CD4-positive, alpha-beta T cell treated with Interleukin-10 for 1 hour (primary cell): ENCODE measurements around the gene ZMYND11.
"Not testable (repeated sequence)": the region's sequence is repeated elsewhere in the genome, so short reads cannot be mapped to it uniquely, and the experiment has no call there.

Experiments
- DNase-seq: peaks from one replicate; pipeline ENCODE4 v3.0.0-alpha.2; 2020

Gene ZMYND11

GRCh38 chr10:251982-252582 lies 116.8 kb downstream of the ZMYND11 start:
- no peak for DNase-seq

- DNase-seq = no peak
These were observed 125.7 kb downstream of the ZMYND11 start for GRCh38 chr10:260819-261429.

- DNase-seq = not testable (repeated sequence)
These were observed 129.2 kb downstream of the ZMYND11 start for GRCh38 chr10:264160-265073.

GRCh38 chr10:265074-265440 lies 129.8 kb downstream of the ZMYND11 start:
- DNase-seq = not testable (repeated sequence)

- not testable (repeated sequence) for DNase-seq
These were observed 130.7 kb downstream of the ZMYND11 start for GRCh38 chr10:265816-266588.

GRCh38 chr10:266974-267425 lies 131.7 kb downstream of the ZMYND11 start:
- DNase-seq = no peak

GRCh38 chr10:267705-268104 lies 132.4 kb downstream of the ZMYND11 start:
- no peak for DNase-seq

- no peak for DNase-seq
These were observed 134.3 kb downstream of the ZMYND11 start for GRCh38 chr10:269440-270074.

GRCh38 chr10:271201-271600 lies 135.9 kb downstream of the ZMYND11 start:
- DNase-seq = no peak

GRCh38 chr10:271722-272121 lies 136.5 kb downstream of the ZMYND11 start:
- no peak for DNase-seq

- DNase-seq = no peak
These were observed 137.8 kb downstream of the ZMYND11 start for GRCh38 chr10:273088-273487.

GRCh38 chr10:274866-275265 lies 139.6 kb downstream of the ZMYND11 start:
- DNase-seq = no peak

GRCh38 chr10:275680-276079 lies 140.4 kb downstream of the ZMYND11 start:
- DNase-seq = no peak

GRCh38 chr10:277963-278362 lies 142.7 kb downstream of the ZMYND11 start:
- no peak for DNase-seq

GRCh38 chr10:278707-279106 lies 143.5 kb downstream of the ZMYND11 start:
- DNase-seq = no peak

GRCh38 chr10:279232-279631 lies 144.0 kb downstream of the ZMYND11 start:
- DNase-seq = no peak

GRCh38 chr10:279655-280054 lies 144.4 kb downstream of the ZMYND11 start:
- DNase-seq = no peak

- DNase-seq = no peak
These were observed 147.3 kb downstream of the ZMYND11 start for GRCh38 chr10:282294-283139.

- DNase-seq = no peak
These were observed 147.9 kb downstream of the ZMYND11 start for GRCh38 chr10:283140-283479.

- DNase-seq = peak; percentile 13
These were observed 148.7 kb downstream of the ZMYND11 start for GRCh38 chr10:283916-284356.

GRCh38 chr10:285216-285615 lies 150.0 kb downstream of the ZMYND11 start:
- DNase-seq = no peak
